ENCODE measurements around the gene SMAD5. TPM values are rescaled to one million over a fixed set of nuclear protein-coding genes. Genes with fewer than 3 reads are reported as not detected.

Gene SMAD5
- total and polyA plus RNA-seq, 2 of the 13 experiments (the other 11 are each of a cell fraction or from before 2014, with no cell fraction given): 27.2 to 48.5 TPM

DNA sequence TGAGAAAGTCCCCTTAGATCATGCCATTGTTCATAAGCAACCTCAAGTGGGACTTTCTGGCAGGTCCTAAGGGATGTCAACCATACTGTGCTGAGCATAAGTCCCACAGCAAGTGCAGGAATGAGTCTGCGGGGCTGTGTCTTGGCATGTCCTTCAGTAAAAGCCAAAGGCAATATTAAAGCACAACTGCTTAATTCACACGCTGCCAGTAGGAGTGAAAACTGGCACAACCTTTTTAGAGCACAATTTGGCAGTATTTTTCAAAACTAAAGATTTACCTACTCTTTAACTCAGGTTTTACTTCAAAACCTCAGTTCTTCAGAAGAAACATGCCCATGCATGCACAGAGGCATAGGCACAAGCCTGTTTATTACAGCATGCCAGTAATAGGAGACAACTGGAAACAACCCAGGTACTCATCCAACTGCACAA is 24.4 kb upstream of the SMAD5 start:
- no peak overlapping the region for H3K27ac ChIP-seq (ENCODE audit: extremely low read length, insufficient read depth, low read length)
- DNase-seq (ENCODE audit: low spot score): no peak
- WGBS (ENCODE audit: low lambda C conversion rate): 90% methylated on average over 2 of the region's 2 CpGs
- H3K27me3 ChIP-seq (ENCODE audit: control insufficient read depth in 1 of 2, insufficient read depth in 2 of 2, low read length in 2 of 2): no peaks in the 10 kb centered on the region
- no peaks in the 10 kb centered on the region for H3K79me2 ChIP-seq (ENCODE audit: insufficient read depth, low read length)
- no peak for ATAC-seq
- no peaks in the 10 kb centered on the region for H3K9me3 ChIP-seq (ENCODE audit: low read length)
- CTCF ChIA-PET (ENCODE audit: low intra/inter-chr PET ratio, low total read pairs): no interaction called here
- H2AFZ ChIP-seq (ENCODE audit: low read length): no peak overlapping the region
- H3K4me3 ChIP-seq (replicated peaks in 1 of 3; ENCODE audit: insufficient read depth in 1 of 3, low read depth in 2 of 3, low read length in 3 of 3): no peak overlapping the region
- TF ChIP-seq RARA (CRISPR knock-in tag; IDR thresholded peaks at IDR 0.05): no peak
- no peak for TF ChIP-seq ZBTB8A (CRISPR knock-in tag; IDR thresholded peaks at IDR 0.05; ENCODE audit: borderline replicate concordance, low read depth)
- no peak for TF ChIP-seq HMGA1 (CRISPR knock-in tag; conservative IDR thresholded peaks at IDR 0.05)
- TF ChIP-seq ZNF260 (CRISPR knock-in tag; IDR thresholded peaks at IDR 0.05; ENCODE audit: borderline replicate concordance, low read depth): no peak
- TF ChIP-seq NBN (conservative IDR thresholded peaks at IDR 0.05): no peak
- TF ChIP-seq ZNF746 (CRISPR knock-in tag; IDR thresholded peaks at IDR 0.05): no peak
- in situ Hi-C loops (cut with HindIII; ENCODE audit: extremely low pct_ligation_motif_present, low pct_unique_long_range_greater_than_20kb) (loop anchor here (25.0 kb wide), 1 partner anchor 546 kb away; no protein-coding TSS in a partner anchor), intact Hi-C loops (cut with micrococcal nuclease; ENCODE audit: unreplicated experiment) (no loop called here)
- no peak overlapping the region for H3K4me2 ChIP-seq (ENCODE audit: low read depth, low read length)
- no peak for FAIRE-seq
- no peak overlapping the region for H3K9ac ChIP-seq (ENCODE audit: insufficient read depth, low read depth, low read length)
- no peaks in the 10 kb centered on the region for H4K20me1 ChIP-seq (ENCODE audit: insufficient read depth, low read length)
- H3K4me1 ChIP-seq (ENCODE audit: insufficient read depth, low read length): peaks cover 25% of the 10 kb centered on the region
- no TSS peak for BruUV-seq (replicated peaks)
- POLR2A ChIA-PET: no interaction called here
- no peaks in the 10 kb centered on the region for H3K36me3 ChIP-seq (replicated peaks in 1 of 2; ENCODE audit: control insufficient read depth in 1 of 2, insufficient read depth in 2 of 2, low read length in 2 of 2)

DNA sequence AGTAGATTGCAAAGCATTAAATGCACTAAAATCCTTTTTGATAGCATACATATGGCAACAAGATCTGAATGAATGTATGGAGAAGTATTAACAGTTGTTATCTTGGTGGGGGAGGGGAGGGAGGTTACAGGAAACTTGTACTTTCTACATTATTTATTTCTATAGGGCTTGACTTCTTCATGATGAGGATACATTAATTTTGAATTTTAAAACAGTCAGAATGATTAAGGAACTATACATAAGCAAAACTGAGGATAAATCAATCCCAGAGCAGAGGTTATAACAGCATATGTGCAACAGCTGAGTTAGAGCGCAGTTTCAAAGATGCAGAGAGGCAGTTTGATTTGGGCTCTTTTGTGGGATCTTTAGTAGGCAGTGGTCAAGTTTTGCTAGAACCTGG is 23.9 kb upstream of the SMAD5 start:
- Histone ChIP-seq H3K4me2 (ENCODE audit: low read depth, low read length) (no peak overlapping the region), H3K79me2 (ENCODE audit: insufficient read depth, low read length) (no peaks in the 10 kb centered on the region), H3K9ac (ENCODE audit: insufficient read depth, low read depth, low read length) (no peak overlapping the region), H3K27me3 (ENCODE audit: control insufficient read depth in 1 of 2, insufficient read depth in 2 of 2, low read length in 2 of 2) (no peaks in the 10 kb centered on the region), H3K36me3 (replicated peaks in 1 of 2; ENCODE audit: control insufficient read depth in 1 of 2, insufficient read depth in 2 of 2, low read length in 2 of 2) (no peaks in the 10 kb centered on the region), H3K9me3 (ENCODE audit: low read length) (no peaks in the 10 kb centered on the region), H2AFZ (ENCODE audit: low read length) (no peak overlapping the region), H3K27ac (ENCODE audit: extremely low read length, insufficient read depth, low read length) (no peak overlapping the region), H4K20me1 (ENCODE audit: insufficient read depth, low read length) (no peaks in the 10 kb centered on the region), H3K4me1 (ENCODE audit: insufficient read depth, low read length) (peaks cover 19% of the 10 kb centered on the region), H3K4me3 (replicated peaks in 1 of 3; ENCODE audit: insufficient read depth in 1 of 3, low read depth in 2 of 3, low read length in 3 of 3) (no peak overlapping the region)
- FAIRE-seq (no peak), ATAC-seq (no peak), DNase-seq (ENCODE audit: low spot score) (no peak)
- ChIA-PET CTCF (ENCODE audit: low intra/inter-chr PET ratio, low total read pairs) (no interaction called here), POLR2A (no interaction called here)
- in situ Hi-C loops (cut with HindIII; ENCODE audit: extremely low pct_ligation_motif_present, low pct_unique_long_range_greater_than_20kb): loop anchor here (25.0 kb wide), 1 partner anchor 546 kb away; no protein-coding TSS in a partner anchor
- WGBS (ENCODE audit: low lambda C conversion rate): 100% methylated on average over 1 of the region's 1 CpG
- intact Hi-C loops (cut with micrococcal nuclease; ENCODE audit: unreplicated experiment): no loop called here
- no TSS peak for BruUV-seq (replicated peaks)
- no peak for TF ChIP-seq TCF7 (IDR thresholded peaks at IDR 0.05; ENCODE audit: low read depth)
- TF ChIP-seq, protein P1, sequence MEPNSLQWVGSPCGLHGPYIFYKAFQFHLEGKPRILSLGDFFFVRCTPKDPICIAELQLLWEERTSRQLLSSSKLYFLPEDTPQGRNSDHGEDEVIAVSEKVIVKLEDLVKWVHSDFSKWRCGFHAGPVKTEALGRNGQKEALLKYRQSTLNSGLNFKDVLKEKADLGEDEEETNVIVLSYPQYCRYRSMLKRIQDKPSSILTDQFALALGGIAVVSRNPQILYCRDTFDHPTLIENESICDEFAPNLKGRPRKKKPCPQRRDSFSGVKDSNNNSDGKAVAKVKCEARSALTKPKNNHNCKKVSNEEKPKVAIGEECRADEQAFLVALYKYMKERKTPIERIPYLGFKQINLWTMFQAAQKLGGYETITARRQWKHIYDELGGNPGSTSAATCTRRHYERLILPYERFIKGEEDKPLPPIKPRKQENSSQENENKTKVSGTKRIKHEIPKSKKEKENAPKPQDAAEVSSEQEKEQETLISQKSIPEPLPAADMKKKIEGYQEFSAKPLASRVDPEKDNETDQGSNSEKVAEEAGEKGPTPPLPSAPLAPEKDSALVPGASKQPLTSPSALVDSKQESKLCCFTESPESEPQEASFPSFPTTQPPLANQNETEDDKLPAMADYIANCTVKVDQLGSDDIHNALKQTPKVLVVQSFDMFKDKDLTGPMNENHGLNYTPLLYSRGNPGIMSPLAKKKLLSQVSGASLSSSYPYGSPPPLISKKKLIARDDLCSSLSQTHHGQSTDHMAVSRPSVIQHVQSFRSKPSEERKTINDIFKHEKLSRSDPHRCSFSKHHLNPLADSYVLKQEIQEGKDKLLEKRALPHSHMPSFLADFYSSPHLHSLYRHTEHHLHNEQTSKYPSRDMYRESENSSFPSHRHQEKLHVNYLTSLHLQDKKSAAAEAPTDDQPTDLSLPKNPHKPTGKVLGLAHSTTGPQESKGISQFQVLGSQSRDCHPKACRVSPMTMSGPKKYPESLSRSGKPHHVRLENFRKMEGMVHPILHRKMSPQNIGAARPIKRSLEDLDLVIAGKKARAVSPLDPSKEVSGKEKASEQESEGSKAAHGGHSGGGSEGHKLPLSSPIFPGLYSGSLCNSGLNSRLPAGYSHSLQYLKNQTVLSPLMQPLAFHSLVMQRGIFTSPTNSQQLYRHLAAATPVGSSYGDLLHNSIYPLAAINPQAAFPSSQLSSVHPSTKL (CRISPR knock-in tag; IDR thresholded peaks at IDR 0.05): no peak
- TF ChIP-seq ZNF781 (CRISPR knock-in tag; IDR thresholded peaks at IDR 0.05; ENCODE audit: borderline replicate concordance, not compliant biosample characterization): no peak
- no peak for TF ChIP-seq ATAD3A (CRISPR knock-in tag; IDR thresholded peaks at IDR 0.05)
- TF ChIP-seq, protein P2, sequence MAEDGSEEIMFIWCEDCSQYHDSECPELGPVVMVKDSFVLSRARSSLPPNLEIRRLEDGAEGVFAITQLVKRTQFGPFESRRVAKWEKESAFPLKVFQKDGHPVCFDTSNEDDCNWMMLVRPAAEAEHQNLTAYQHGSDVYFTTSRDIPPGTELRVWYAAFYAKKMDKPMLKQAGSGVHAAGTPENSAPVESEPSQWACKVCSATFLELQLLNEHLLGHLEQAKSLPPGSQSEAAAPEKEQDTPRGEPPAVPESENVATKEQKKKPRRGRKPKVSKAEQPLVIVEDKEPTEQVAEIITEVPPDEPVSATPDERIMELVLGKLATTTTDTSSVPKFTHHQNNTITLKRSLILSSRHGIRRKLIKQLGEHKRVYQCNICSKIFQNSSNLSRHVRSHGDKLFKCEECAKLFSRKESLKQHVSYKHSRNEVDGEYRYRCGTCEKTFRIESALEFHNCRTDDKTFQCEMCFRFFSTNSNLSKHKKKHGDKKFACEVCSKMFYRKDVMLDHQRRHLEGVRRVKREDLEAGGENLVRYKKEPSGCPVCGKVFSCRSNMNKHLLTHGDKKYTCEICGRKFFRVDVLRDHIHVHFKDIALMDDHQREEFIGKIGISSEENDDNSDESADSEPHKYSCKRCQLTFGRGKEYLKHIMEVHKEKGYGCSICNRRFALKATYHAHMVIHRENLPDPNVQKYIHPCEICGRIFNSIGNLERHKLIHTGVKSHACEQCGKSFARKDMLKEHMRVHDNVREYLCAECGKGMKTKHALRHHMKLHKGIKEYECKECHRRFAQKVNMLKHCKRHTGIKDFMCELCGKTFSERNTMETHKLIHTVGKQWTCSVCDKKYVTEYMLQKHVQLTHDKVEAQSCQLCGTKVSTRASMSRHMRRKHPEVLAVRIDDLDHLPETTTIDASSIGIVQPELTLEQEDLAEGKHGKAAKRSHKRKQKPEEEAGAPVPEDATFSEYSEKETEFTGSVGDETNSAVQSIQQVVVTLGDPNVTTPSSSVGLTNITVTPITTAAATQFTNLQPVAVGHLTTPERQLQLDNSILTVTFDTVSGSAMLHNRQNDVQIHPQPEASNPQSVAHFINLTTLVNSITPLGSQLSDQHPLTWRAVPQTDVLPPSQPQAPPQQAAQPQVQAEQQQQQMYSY (CRISPR knock-in tag; IDR thresholded peaks at IDR 0.05): no peak
- no peak for TF ChIP-seq HOXA9 (CRISPR knock-in tag; IDR thresholded peaks at IDR 0.05; ENCODE audit: borderline replicate concordance)

Data from HepG2 (cell line).